ENCODE data around the gene ST6GALNAC5.

Gene ST6GALNAC5

DNA sequence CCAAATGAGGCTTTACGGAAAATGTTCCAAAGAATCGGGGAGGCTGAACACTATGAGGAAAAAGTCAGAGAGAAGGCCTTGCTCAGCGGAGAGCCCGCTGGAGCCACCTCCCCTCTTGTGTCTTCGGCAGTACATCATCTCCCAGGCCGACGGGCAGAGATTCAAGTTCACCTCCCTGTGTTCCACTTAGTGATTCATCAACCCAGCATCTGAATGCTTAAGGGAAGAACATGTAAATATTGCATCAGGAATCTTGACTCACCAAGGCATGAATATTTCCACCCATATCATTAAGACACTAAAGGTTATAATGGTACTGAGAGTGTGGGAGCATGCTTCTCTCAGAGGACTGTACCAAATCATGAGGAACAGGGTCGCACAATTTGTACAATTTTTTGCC, 172.5 kb downstream of the ST6GALNAC5 start:
- TF ChIP-seq GABPA (IDR thresholded peaks at IDR 0.05; ENCODE audit: low read depth), result no peak
- TF ChIP-seq, protein P1, sequence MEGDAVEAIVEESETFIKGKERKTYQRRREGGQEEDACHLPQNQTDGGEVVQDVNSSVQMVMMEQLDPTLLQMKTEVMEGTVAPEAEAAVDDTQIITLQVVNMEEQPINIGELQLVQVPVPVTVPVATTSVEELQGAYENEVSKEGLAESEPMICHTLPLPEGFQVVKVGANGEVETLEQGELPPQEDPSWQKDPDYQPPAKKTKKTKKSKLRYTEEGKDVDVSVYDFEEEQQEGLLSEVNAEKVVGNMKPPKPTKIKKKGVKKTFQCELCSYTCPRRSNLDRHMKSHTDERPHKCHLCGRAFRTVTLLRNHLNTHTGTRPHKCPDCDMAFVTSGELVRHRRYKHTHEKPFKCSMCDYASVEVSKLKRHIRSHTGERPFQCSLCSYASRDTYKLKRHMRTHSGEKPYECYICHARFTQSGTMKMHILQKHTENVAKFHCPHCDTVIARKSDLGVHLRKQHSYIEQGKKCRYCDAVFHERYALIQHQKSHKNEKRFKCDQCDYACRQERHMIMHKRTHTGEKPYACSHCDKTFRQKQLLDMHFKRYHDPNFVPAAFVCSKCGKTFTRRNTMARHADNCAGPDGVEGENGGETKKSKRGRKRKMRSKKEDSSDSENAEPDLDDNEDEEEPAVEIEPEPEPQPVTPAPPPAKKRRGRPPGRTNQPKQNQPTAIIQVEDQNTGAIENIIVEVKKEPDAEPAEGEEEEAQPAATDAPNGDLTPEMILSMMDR (IDR thresholded peaks at IDR 0.05; ENCODE audit: insufficient read depth, low read length), result no peak
- TF ChIP-seq SPI1 (IDR thresholded peaks at IDR 0.05; ENCODE audit: borderline replicate concordance, low read depth), result no peak
- TF ChIP-seq, protein P2, sequence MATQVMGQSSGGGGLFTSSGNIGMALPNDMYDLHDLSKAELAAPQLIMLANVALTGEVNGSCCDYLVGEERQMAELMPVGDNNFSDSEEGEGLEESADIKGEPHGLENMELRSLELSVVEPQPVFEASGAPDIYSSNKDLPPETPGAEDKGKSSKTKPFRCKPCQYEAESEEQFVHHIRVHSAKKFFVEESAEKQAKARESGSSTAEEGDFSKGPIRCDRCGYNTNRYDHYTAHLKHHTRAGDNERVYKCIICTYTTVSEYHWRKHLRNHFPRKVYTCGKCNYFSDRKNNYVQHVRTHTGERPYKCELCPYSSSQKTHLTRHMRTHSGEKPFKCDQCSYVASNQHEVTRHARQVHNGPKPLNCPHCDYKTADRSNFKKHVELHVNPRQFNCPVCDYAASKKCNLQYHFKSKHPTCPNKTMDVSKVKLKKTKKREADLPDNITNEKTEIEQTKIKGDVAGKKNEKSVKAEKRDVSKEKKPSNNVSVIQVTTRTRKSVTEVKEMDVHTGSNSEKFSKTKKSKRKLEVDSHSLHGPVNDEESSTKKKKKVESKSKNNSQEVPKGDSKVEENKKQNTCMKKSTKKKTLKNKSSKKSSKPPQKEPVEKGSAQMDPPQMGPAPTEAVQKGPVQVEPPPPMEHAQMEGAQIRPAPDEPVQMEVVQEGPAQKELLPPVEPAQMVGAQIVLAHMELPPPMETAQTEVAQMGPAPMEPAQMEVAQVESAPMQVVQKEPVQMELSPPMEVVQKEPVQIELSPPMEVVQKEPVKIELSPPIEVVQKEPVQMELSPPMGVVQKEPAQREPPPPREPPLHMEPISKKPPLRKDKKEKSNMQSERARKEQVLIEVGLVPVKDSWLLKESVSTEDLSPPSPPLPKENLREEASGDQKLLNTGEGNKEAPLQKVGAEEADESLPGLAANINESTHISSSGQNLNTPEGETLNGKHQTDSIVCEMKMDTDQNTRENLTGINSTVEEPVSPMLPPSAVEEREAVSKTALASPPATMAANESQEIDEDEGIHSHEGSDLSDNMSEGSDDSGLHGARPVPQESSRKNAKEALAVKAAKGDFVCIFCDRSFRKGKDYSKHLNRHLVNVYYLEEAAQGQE (IDR thresholded peaks at IDR 0.05; ENCODE audit: insufficient replicate concordance, low read depth), result no peak
- no peak for TF ChIP-seq POLR2AphosphoS5 (IDR thresholded peaks at IDR 0.05; ENCODE audit: low read depth)
- Histone ChIP-seq H3K27ac (replicated peaks) (no peak overlapping the region), H3K27me3 (ENCODE audit: insufficient read depth, poor library complexity, severe bottlenecking) (peaks cover 4% of the 10 kb centered on the region), H3K4me3 (replicated peaks; ENCODE audit: insufficient read depth, low read length) (no peak overlapping the region)
- no peak for DNase-seq (ENCODE audit: low read depth in 1 of 2, low spot score in 1 of 2)

DNA sequence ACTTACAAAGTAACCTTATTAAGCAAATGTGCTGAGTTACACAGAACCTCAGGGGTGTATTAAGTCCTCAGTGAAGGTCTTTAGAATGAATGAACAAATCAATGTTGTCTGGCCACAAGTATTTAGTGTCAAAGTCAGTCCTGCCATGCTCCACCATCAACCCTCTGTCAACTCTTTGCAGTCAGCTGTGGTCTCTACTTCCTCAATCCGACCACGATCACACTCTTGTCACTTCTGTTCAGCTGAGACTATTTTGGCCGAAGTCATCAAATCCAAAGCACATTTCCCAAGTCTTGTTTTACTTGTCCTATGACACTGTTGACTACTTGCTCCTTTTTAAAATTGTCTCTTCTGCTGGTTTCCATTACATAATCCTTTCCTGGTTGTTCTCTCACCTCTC, 173.5 kb downstream of the ST6GALNAC5 start:
- Histone ChIP-seq H3K27me3 (ENCODE audit: insufficient read depth, poor library complexity, severe bottlenecking) (peaks cover 4% of the 10 kb centered on the region), H3K27ac (replicated peaks) (no peak overlapping the region), H3K4me3 (replicated peaks; ENCODE audit: insufficient read depth, low read length) (no peak overlapping the region)
- TF ChIP-seq GABPA (IDR thresholded peaks at IDR 0.05; ENCODE audit: low read depth) (no peak), POLR2AphosphoS5 (IDR thresholded peaks at IDR 0.05; ENCODE audit: low read depth) (no peak), SPI1 (IDR thresholded peaks at IDR 0.05; ENCODE audit: borderline replicate concordance, low read depth) (no peak; the same call in 1 of the 2 replicates)
- TF ChIP-seq, protein P2 (IDR thresholded peaks at IDR 0.05; ENCODE audit: insufficient replicate concordance, low read depth), result no peak
- TF ChIP-seq, protein P1 (IDR thresholded peaks at IDR 0.05; ENCODE audit: insufficient read depth, low read length), result no peak
- DNase-seq (ENCODE audit: low read depth in 1 of 2, low spot score in 1 of 2), result peak in 1 of 2 experiments; percentile 18

DNA sequence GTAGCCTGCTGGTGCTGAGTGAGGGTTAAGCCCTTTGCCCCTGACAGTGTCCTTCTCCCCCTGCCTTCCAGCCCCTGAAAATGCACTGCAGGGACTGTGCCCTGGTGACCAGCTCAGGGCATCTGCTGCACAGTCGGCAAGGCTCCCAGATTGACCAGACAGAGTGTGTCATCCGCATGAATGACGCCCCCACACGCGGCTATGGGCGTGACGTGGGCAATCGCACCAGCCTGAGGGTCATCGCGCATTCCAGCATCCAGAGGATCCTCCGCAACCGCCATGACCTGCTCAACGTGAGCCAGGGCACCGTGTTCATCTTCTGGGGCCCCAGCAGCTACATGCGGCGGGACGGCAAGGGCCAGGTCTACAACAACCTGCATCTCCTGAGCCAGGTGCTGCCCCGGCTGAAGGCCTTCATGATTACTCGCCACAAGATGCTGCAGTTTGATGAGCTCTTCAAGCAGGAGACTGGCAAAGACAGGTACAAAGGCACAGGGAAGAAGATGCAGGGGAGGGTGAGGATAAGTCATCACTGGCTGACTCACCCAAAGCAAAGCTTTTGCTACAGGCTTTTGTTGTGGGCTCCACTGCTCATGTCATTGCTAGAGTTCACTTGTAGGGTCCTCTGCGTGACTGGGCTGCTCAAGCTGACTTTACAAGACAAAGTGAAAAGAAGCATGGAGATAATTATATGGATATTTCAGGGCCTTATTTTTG, 177.0 kb downstream of the ST6GALNAC5 start:
- TF ChIP-seq GABPA (IDR thresholded peaks at IDR 0.05; ENCODE audit: low read depth), result no peak
- no peak for TF ChIP-seq POLR2AphosphoS5 (IDR thresholded peaks at IDR 0.05; ENCODE audit: low read depth)
- Histone ChIP-seq H3K27me3 (ENCODE audit: insufficient read depth, poor library complexity, severe bottlenecking) (peaks cover 4% of the 10 kb centered on the region), H3K4me3 (replicated peaks; ENCODE audit: insufficient read depth, low read length) (no peak overlapping the region), H3K27ac (replicated peaks) (no peak overlapping the region)
- DNase-seq (ENCODE audit: low read depth in 1 of 2, low spot score in 1 of 2), result no peak

DNA sequence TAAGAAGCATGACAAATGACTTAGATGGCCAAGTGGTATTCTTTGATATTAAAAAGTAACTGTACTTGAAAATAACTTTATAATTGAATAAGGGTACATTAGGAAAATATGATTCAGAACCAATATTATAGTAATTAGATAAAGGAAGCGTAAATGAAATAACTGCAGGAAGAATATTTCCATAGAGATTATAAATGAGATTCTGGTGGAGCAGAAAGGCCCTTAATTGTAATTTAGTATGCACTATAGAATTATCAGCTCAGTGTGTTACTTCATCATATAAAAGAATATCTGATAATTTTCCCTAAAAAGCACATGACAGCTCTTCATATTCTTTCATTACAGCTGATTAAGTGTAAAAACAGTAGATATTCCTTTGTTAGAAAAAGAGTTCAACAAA, 180.3 kb downstream of the ST6GALNAC5 start:
- H3K4me3 ChIP-seq (replicated peaks; ENCODE audit: insufficient read depth, low read length), result no peak overlapping the region
- H3K27ac ChIP-seq (replicated peaks), result no peak overlapping the region
- DNase-seq (ENCODE audit: low read depth in 1 of 2, low spot score in 1 of 2), result no peak
- TF ChIP-seq GABPA (IDR thresholded peaks at IDR 0.05; ENCODE audit: low read depth) (no peak), SPI1 (IDR thresholded peaks at IDR 0.05; ENCODE audit: borderline replicate concordance, low read depth) (no peak), POLR2AphosphoS5 (IDR thresholded peaks at IDR 0.05; ENCODE audit: low read depth) (no peak)
- TF ChIP-seq, protein P2 (IDR thresholded peaks at IDR 0.05; ENCODE audit: insufficient replicate concordance, low read depth), result no peak
- TF ChIP-seq, protein P1 (IDR thresholded peaks at IDR 0.05; ENCODE audit: insufficient read depth, low read length), result no peak
- H3K27me3 ChIP-seq (ENCODE audit: insufficient read depth, poor library complexity, severe bottlenecking), result no peaks in the 10 kb centered on the region

Data from HL-60 (cell line).